PC-3 (cell line): ENCODE results near the gene KCNN4. TPM values are rescaled to one million over a fixed set of nuclear protein-coding genes. Genes with fewer than 3 reads are reported as not detected.
"Not testable (repeated sequence)": the region's sequence is repeated elsewhere in the genome, so short reads cannot be mapped to it uniquely, and the experiment has no call there.

Experiments used
- ATAC-seq: fragments of 200-7000 bp; cut with Tn5 transposase; 2 replicates; pipeline ENCODE4 v1.9.1; 2020; ENCODE audit warnings: mild to moderate bottlenecking, moderate library complexity
- BruUV-seq: library from RNA; stranded (reverse); fragments of 400-500 nt; replicated peaks from 2 replicates; lab custom pipeline; 2021; lab: Mats Ljungman, UMichigan
- CTCF ChIA-PET: fragments of 300-600 bp; sonication (Branson Sonifier 250); formaldehyde crosslinking; loops from one replicate; lab custom pipeline; 2022; ENCODE audit warnings: antibody characterized with exemption; lab: Charles Lee
- POLR2A ChIA-PET: fragments of 300-600 bp; sonication (Branson Sonifier 250); formaldehyde crosslinking; loops from one replicate; lab custom pipeline; 2022; ENCODE audit warnings: antibody characterized with exemption; ENCODE audit not compliant: unreplicated experiment; lab: Charles Lee
- DNase-seq: peaks from one replicate; pipeline ENCODE4 v3.0.0-alpha.2; 2015
- H2AFZ ChIP-seq: fragments of 300-600 bp; sonication (generic); 2 replicates; pipeline ENCODE4 v1.6.0; 2016; ENCODE audit warnings: antibody characterized with exemption, low read length
- H3F3A ChIP-seq: fragments of 300-600 bp; sonication (generic); one replicate; pipeline ENCODE4 v1.6.0; 2017; ENCODE audit warnings: antibody characterized with exemption, low read length, control low read depth, mild to moderate bottlenecking; ENCODE audit not compliant: unreplicated experiment
- H3K27ac ChIP-seq: fragments of 300-600 bp; sonication (generic); 2 replicates; pipeline ENCODE4 v1.5.1; 2016; ENCODE audit warnings: mild to moderate bottlenecking, low read length
- H3K27me3 ChIP-seq: fragments of 300-600 bp; sonication (generic); 2 replicates; pipeline ENCODE4 v1.6.1; 2016; ENCODE audit warnings: low read length, mixed read lengths
- H3K36me3 ChIP-seq: fragments of 300-600 bp; sonication (generic); 2 replicates; pipeline ENCODE4 v1.6.1; 2016; ENCODE audit warnings: low read depth, mixed run types, low read length, mixed read lengths
- H3K4me1 ChIP-seq: fragments of 300-600 bp; sonication (generic); 2 replicates; pipeline ENCODE4 v1.5.1; 2016; ENCODE audit warnings: low read length; ENCODE audit not compliant: insufficient read depth
- H3K4me2 ChIP-seq: fragments of 300-600 bp; sonication (generic); 2 replicates; pipeline ENCODE4 v1.6.0; 2016; ENCODE audit warnings: low read length
- H3K4me3 ChIP-seq: fragments of 300-600 bp; sonication (generic); 2 replicates; pipeline ENCODE4 v1.5.1; 2016; ENCODE audit warnings: mild to moderate bottlenecking, low read length, mixed read lengths
- H3K79me2 ChIP-seq: fragments of 300-600 bp; sonication (generic); 2 replicates; pipeline ENCODE4 v1.6.1; 2017; ENCODE audit warnings: low read length, mixed read lengths
- H3K9ac ChIP-seq: fragments of 300-600 bp; sonication (generic); 2 replicates; pipeline ENCODE4 v1.6.0; 2016; ENCODE audit warnings: mild to moderate bottlenecking, low read length
- H3K9me2 ChIP-seq: fragments of 300-600 bp; sonication (generic); replicated peaks from 2 replicates; pipeline ENCODE4 v1.6.1; 2016; ENCODE audit warnings: mixed run types, low read length, mixed read lengths
- H3K9me3 ChIP-seq: fragments of 300-600 bp; sonication (generic); 2 replicates; pipeline ENCODE4 v1.6.1; 2016; ENCODE audit warnings: low read length, mixed read lengths
- H4K20me1 ChIP-seq: fragments of 300-600 bp; sonication (generic); 2 replicates; pipeline ENCODE4 v1.6.1; 2016; ENCODE audit warnings: low read length, mixed read lengths
- EZH2 ChIP-seq: fragments of 300-600 bp; sonication (generic); IDR thresholded peaks from one replicate; pipeline ENCODE4 v1.6.1; 2017; ENCODE audit warnings: antibody characterized with exemption, mild to moderate bottlenecking, low read length; ENCODE audit not compliant: unreplicated experiment
- EZH2phosphoT487 ChIP-seq: fragments of 300-600 bp; sonication (generic); IDR thresholded peaks from 2 replicates; pipeline ENCODE4 v1.6.1; 2018; ENCODE audit warnings: mild to moderate bottlenecking, antibody characterized with exemption, low read length, borderline replicate concordance
- intact Hi-C: fragments of 100-400 bp; cut with micrococcal nuclease; formaldehyde crosslinking; loops from 2 replicates; pipeline ENCODE4 v1.9.0; 2023
- total RNA-seq: library from RNA; depleted of rRNA; stranded (reverse); fragments of >200 nt; gene quantifications from 2 replicates; pipeline ENCODE4 v1.2.3, GENCODE V29; 2014
- TF ChIP-seq, protein P1 (sequence below): fragments of 300-600 bp; sonication (generic); conservative IDR thresholded peaks from 2 replicates; pipeline ENCODE4 v1.5.1; 2017; ENCODE audit warnings: antibody characterized with exemption, low read depth, mild to moderate bottlenecking, low read length

Gene KCNN4
- total RNA-seq, 1 experiment from 2014 or later, result 45.7 TPM

DNA sequence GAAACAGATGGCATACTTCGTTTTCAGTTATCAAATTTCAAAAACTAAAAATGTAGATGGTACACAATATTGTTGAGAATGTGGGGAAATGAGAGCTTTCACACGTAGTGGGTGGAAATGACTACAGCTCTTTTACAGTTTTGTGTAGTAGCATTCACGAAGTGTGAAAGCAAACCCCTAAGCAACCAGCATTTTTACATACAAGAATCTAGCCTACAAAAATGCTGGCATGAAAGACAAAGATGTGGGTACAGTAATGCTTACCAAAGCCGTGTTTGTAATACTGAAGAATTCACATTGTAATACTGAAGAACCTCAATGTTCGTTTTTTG, 40.1 kb upstream of the KCNN4 start:
- H3K27me3 ChIP-seq, result no peaks in the 10 kb centered on the region
- no peaks in the 10 kb centered on the region for H3F3A ChIP-seq
- no peaks in the 10 kb centered on the region for H3K79me2 ChIP-seq
- TF ChIP-seq, protein P1, sequence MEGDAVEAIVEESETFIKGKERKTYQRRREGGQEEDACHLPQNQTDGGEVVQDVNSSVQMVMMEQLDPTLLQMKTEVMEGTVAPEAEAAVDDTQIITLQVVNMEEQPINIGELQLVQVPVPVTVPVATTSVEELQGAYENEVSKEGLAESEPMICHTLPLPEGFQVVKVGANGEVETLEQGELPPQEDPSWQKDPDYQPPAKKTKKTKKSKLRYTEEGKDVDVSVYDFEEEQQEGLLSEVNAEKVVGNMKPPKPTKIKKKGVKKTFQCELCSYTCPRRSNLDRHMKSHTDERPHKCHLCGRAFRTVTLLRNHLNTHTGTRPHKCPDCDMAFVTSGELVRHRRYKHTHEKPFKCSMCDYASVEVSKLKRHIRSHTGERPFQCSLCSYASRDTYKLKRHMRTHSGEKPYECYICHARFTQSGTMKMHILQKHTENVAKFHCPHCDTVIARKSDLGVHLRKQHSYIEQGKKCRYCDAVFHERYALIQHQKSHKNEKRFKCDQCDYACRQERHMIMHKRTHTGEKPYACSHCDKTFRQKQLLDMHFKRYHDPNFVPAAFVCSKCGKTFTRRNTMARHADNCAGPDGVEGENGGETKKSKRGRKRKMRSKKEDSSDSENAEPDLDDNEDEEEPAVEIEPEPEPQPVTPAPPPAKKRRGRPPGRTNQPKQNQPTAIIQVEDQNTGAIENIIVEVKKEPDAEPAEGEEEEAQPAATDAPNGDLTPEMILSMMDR, result no peak
- TF ChIP-seq EZH2, result no peak
- no peak for TF ChIP-seq EZH2phosphoT487
- H4K20me1 ChIP-seq, result no peaks in the 10 kb centered on the region
- H3K36me3 ChIP-seq, result no peaks in the 10 kb centered on the region
- no TSS peak for BruUV-seq
- ATAC-seq, result no peak
- no peak overlapping the region for H3K4me2 ChIP-seq
- H3K27ac ChIP-seq, result no peak overlapping the region
- POLR2A ChIA-PET, result no interaction called here
- no peaks in the 10 kb centered on the region for H3K9me3 ChIP-seq
- no peak overlapping the region for H2AFZ ChIP-seq
- H3K9ac ChIP-seq, result no peak overlapping the region
- H3K4me3 ChIP-seq, result no peak overlapping the region
- no peaks in the 10 kb centered on the region for H3K4me1 ChIP-seq
- no peak for DNase-seq
- intact Hi-C loops, result no loop called here
- CTCF ChIA-PET, result no interaction called here
- no peaks in the 10 kb centered on the region for H3K9me2 ChIP-seq

DNA sequence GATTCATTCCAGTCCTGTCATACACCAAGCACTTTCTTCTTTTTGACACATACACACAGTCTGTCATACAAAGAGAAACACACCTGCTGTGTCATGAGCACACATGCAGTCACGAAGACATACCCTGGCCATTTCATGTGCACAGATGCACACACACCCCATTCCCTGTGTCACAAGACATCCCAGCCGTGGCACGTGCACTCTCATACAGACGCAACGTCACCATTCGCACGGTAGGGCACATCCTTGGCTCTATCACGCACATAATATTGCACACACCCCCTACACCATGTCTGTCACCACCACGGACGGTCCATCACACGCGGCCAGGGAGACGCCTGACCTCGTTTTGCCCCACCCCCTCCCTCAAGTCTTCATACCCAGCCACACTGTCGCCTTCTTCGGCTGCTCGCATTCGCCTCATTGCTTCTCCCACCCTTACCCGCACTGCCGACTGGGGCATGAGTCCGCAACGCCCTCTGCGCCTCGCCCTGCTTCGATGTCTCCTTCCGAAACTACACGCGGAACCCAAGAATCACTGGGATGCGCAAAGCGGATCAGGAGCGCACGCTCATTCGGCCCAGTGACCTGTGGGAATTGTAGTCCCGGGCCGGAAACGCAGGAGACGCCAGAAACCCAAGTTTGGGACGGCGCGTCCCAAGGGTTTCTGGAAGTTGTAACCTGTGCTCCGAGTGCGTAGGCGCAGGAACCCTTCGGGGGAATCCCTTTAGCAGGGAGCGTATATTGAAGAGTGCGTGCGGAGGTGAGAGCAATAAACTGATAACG, 39.5 kb upstream of the KCNN4 start:
- Histone ChIP-seq H2AFZ (no peak overlapping the region), H3K4me3 (no peak overlapping the region), H3K79me2 (no peaks in the 10 kb centered on the region), H3K9ac (no peak overlapping the region), H3K36me3 (no peaks in the 10 kb centered on the region), H3K4me2 (no peak overlapping the region), H3F3A (no peaks in the 10 kb centered on the region), H3K9me3 (no peaks in the 10 kb centered on the region), H3K9me2 (no peaks in the 10 kb centered on the region), H3K4me1 (no peaks in the 10 kb centered on the region), H3K27ac (no peak overlapping the region), H4K20me1 (no peaks in the 10 kb centered on the region), H3K27me3 (no peaks in the 10 kb centered on the region)
- CTCF ChIA-PET, result no interaction called here
- intact Hi-C loops, result no loop called here
- DNase-seq, result no peak
- POLR2A ChIA-PET, result no interaction called here
- no peak for ATAC-seq
- TF ChIP-seq EZH2, result no peak
- no peak for TF ChIP-seq EZH2phosphoT487
- TF ChIP-seq, protein P1, result no peak
- BruUV-seq, result no TSS peak

DNA sequence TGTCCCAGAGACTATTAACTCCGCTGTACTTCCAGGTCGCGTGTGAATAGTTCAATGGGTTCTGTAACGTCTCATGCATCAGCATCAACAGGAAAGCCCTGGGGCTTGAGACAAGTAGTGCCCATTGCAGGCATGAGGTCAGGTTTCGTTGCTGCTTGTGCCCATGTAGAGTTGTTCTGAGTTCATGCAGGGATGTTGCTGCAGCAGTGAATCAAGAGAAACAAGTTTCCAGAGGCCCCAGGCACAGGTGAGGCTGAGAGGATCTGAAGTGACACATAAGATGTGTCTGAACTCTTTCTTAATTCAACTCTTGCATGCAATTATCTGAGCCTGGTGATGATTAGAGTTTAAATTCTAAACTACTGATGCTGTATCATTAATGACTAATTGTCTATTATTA, 37.7 kb upstream of the KCNN4 start:
- Histone ChIP-seq H3K36me3 (no peaks in the 10 kb centered on the region), H4K20me1 (no peaks in the 10 kb centered on the region), H3K4me3 (no peak overlapping the region), H3K27ac (no peak overlapping the region), H3K9me2 (no peaks in the 10 kb centered on the region), H3K9ac (no peak overlapping the region), H3F3A (no peaks in the 10 kb centered on the region), H3K79me2 (no peaks in the 10 kb centered on the region), H2AFZ (no peak overlapping the region), H3K9me3 (no peaks in the 10 kb centered on the region), H3K27me3 (no peaks in the 10 kb centered on the region), H3K4me1 (no peaks in the 10 kb centered on the region), H3K4me2 (no peak overlapping the region)
- no peak for ATAC-seq
- TF ChIP-seq EZH2, result no peak
- TF ChIP-seq, protein P1, result no peak
- no peak for TF ChIP-seq EZH2phosphoT487
- no peak for DNase-seq
- ChIA-PET POLR2A (no interaction called here), CTCF (no interaction called here)
- no TSS peak for BruUV-seq
- intact Hi-C loops, result no loop called here

DNA sequence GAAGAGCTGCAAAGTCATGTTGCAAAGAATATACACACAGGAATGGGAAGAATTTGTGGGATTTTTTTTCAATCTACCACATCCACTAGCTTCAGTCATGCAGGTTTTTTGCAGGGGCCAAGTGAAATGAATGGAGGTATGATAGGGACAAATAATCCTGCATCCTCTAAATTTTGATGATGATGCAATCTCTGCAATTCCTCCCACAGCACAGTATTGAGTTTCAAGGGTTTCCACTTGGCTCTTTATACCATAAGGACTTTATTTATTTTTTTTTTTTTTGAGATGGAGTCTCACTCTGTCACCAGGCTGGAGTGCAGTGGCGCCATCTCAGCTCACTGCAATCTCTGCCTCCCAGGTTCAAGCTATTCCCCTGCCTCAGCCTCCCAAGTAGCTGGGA, 36.7 kb upstream of the KCNN4 start:
- H3K4me1 ChIP-seq, H3K4me3 ChIP-seq, H3F3A ChIP-seq, intact Hi-C loops, BruUV-seq, DNase-seq, H3K9ac ChIP-seq, H3K4me2 ChIP-seq, H3K27ac ChIP-seq, H4K20me1 ChIP-seq, POLR2A ChIA-PET, H3K36me3 ChIP-seq, H2AFZ ChIP-seq, H3K9me2 ChIP-seq, CTCF ChIA-PET, H3K27me3 ChIP-seq, H3K9me3 ChIP-seq, ATAC-seq, H3K79me2 ChIP-seq: not testable (repeated sequence)
